HG03159 (cell line): ENCODE results near the gene BCL2.
"Not testable (repeated sequence)": the region's sequence is repeated elsewhere in the genome, so short reads cannot be mapped to it uniquely, and the experiment has no call there.

Experiments
- ATAC-seq: cut with Tn5 transposase; IDR thresholded peaks from one replicate; pipeline ENCODE4 v1.9.1; 2021; ENCODE audit warnings: mild to moderate bottlenecking, moderate library complexity; ENCODE audit not compliant: unreplicated experiment

The BCL2 gene

GRCh38 chr18:63319383-63320122 lies at the start of gene BCL2:
BCL2 (minus strand) TSS chr18:63319769.
- peak; percentile 1 for ATAC-seq

GRCh38 chr18:63368611-63369010 lies 49.0 kb upstream of the BCL2 start:
- ATAC-seq: no peak

DNA sequence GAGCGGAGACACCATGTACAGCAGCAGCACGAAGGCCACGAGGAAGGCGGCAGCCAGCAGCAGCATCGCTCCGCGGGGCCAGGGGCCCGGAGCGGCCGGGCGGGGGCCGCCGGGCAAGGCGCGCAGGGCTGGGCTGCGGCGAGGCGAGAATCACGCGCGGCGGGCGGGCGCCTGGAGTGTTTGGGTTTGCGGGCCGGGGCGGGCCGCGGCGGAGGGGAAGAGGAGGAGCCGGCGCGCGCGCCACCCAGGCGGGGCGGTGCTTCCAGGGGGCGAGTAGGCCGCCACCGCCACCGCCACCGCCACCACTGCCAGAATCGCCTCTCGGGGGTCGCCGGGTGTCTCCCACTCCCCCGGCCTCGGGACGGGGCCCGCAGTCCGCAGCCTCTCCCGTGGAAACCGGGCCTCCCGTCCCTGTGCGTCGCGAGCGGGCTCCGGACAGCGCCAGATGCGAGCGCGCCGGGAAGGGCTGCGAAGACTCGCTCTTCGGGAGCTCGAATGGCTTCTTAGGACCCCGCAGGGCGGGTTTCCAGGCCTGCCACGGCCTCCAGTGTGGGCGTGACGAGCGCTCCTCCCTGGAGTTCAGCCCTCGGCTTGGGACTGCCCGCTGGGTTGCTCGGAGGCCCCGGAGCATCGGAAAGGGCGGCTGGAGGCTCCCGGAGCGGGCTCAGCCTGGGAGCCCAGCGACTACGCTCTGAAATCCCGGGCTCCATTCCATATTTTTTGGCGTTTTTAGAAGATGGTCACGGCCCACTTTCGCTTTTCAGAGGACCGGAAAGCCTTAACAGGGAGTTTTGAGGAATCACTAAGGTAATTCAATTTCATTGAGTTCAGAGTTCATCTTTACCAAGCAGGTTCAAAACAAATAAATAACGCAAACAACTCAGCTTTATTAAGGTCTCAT lies 47.7 kb upstream of the BCL2 start, which contains the start of gene KDSR:
Gene KDSR, minus strand, starts transcription at position 154 of the 901 bp plus-strand sequence. Its CDS starts 88 bp downstream, at position 66.
- peak; percentile 83 for ATAC-seq

DNA sequence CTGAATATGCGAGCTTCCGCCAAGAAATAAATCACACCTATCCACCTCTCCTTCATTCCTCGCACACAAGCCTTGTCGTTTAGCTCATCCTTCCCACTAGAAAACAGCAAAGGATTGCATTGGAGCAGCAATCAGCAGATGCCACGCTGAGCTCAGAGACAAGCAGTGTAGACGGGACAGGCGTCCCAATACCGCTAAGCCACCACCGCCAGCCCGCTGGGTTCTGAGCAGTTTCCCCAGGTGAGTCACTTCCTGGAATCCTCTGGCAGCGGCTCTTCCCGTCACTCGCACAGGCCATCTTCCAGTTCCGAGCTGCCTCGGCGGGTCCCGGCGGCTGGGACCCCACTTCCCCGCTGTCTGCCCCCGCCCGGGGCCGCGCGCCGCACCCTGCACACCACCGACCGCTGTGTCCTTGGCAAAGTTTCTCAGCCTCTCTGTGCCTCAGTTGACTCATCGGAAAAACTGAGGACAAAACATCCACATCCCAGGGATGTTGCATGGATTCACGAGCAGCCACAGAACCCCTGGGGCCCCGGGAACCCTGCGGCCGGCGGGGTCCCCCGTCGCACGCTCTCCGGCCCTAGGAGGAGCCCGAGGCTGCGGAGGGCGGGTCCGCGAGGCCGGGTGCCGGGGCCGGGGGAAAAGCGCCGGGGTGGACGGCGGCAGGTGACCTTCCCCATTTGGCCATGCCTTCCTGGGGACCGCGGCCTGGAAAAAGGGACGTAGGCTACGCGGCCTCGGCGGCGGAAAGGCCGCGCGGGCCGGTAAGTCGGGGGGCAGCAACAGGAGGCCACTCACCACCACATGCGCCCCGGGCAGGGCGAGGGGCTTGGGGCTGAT lies 46.9 kb upstream of the BCL2 start:
- ATAC-seq: peak; percentile 27

- ATAC-seq: no peak
These were observed 46.3 kb upstream of the BCL2 start for GRCh38 chr18:63365876-63366212.

DNA sequence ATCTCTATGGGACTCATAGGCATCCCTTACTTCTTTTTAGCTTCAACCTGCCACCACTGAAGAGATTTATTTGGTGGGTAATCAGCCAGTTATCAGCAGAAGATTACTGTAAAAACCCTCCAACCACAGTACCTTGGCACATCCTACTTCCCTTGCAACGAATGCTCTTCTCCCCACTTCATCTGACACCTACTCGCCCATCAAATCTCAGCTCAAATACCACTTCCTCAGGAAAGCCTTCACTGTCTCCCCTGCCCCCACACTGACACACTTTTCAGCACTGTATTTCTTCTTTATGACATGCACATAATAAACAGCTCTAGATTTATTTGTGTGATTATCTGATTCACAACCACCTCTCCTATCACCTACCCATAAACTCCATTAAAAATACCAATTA lies 44.4 kb upstream of the BCL2 start:
- no peak for ATAC-seq

GRCh38 chr18:63363420-63363819 lies 43.9 kb upstream of the BCL2 start:
- ATAC-seq: not testable (repeated sequence)

DNA sequence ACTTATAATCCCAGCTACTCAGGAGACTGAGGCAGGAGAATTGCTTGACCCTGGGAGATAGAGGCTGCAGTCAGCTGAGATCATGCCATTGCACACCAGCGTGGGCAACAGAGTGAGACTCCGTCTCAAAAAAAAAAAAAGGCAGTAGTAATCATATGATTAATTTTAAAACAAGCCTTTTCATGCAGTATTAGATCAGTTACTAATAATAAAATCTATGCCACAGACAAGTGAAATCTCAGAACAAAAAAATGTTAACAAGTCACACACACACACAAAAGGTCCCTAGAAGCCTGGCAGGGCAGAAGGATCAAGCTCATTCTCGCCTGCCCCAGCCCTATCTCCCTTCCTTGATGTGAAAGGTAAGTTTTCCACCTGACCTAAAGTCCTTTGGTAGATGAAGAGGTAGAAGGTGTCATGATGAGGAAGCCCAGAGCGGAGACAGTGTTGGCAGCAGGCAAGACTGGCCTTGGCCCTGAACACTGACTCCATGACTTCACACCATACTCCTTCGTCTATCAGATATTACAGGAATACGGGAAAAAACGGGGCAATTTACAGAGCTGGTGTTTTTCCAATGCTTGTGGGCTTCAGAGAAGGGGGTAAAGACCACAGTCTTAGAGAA lies 36.8 kb upstream of the BCL2 start:
- ATAC-seq: no peak

DNA sequence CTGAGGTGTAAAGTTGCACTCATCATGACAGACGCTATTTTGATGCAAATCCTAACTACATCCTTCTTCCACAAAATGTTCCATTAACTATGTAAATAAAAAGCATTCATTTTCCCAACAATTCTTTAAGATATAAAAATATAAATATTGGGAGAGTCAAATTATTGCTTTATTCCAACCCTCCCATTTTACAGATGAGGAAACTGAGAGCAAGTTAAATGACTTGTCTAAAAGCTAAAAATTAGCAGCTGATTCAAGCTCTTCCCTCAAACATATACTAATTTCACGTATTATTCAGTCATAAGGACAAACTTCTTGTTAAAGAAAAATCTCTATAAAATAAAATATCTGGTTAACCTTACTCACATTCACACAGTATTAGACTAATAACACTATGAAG lies 30.7 kb upstream of the BCL2 start:
- no peak for ATAC-seq

- no peak for ATAC-seq
These were observed 29.1 kb upstream of the BCL2 start for GRCh38 chr18:63348508-63349136.

DNA sequence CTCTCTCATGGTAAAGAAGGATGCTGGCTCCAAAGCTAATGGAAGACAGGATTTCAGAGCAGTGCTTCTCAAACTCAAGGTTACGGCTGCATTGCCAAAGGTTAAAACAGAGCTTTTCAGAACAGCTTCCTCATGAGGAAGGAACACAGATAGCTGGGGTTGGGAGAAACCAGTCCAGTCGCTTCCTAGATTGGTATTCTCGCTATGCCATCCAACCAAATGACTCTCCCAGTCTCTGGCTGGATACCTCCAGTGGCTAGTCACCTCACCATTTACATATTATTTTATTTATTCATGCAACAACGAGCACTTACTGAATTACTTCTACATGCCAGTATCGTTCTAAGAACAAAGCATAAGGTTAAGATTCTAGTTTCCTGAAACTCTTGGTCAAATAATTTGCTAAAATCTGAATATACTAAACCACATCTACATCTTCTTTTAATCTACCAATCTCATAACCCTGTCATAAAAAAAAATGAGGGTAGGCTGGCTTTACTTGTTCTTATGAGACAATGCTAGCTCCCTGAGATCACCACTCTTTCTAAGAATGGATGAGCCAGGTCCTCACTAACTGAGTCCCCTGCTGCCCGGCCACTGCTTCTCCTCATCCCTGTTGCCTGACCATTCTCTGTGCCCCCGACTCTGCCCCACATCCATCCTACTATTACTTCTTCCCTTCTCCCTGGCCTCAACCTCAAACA lies 27.1 kb upstream of the BCL2 start:
- ATAC-seq: no peak

DNA sequence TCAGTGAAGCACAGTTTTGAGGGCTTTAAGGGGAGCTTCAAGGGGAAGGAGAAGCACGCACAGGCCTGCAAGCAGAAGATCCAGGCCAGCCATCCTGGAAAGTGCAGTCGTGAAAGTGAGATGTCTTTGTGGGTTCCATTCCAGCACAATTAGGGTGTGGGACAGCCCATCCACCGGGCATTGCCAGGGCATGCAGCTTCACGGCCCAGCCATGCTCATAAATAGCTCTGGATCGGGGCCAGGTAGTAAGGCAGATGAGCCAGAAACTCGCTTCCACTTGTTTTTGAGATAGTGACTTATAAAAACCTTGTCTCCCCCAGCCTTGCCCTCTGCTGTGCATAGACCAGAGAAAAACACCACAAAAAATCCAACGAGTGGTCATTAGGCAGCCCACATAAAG lies 26.5 kb upstream of the BCL2 start:
- ATAC-seq: no peak

DNA sequence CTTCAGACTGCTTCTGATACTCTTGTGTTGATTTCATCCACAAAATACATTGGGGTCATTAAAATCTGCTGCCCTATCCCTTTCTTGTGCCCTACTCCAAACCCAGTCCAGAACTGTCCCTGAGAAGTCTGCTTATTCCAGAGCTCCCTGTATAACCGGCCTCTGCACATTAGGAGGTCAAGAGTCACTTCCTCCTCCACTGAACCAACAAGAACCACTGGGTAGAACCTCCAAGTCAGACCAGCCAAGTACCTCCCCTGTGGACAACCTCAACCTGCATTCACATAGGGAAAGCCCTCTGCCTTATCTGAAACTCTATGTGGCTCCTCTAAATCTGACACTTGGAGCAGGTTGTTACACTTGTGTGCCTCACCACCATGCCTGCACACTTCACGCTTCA lies 25.3 kb upstream of the BCL2 start:
- ATAC-seq: no peak

DNA sequence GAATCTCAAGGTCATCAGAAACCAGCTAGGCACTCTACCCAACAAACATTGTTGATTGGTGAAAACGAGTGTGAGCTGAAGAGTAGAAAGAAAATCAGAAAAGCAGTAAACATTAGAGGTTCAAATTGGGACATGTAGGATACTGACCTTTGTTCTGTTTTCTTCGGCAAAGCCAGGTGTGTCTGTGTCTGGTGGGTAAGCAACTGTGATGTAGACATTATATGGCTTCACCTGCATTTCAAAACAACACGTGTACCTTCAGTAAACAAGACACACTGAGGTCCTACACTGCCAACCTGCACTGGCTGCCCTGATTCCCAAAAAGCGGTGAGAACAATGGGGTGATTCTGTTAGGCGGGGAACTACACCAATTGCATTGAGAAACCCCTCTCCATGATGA lies 24.7 kb upstream of the BCL2 start:
- ATAC-seq: no peak

DNA sequence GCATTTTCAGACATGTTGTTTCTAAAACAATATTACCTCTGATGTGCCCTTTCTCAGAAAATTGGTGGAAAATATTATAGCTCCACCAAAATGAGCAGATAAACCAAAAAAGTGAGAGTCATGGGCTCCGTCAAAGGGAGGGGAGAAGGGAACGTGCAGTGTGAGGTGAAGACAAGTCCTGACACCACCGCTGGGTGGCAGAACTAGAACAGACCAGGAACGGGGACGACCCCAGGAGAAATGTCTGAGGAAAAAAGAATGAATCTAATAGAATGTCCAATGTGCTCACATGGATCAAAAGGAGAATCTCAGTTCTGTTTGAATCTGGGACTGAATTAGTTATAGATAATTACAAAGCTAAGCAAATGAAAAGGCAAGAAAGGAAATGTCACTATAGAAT lies 22.6 kb upstream of the BCL2 start:
- no peak for ATAC-seq

DNA sequence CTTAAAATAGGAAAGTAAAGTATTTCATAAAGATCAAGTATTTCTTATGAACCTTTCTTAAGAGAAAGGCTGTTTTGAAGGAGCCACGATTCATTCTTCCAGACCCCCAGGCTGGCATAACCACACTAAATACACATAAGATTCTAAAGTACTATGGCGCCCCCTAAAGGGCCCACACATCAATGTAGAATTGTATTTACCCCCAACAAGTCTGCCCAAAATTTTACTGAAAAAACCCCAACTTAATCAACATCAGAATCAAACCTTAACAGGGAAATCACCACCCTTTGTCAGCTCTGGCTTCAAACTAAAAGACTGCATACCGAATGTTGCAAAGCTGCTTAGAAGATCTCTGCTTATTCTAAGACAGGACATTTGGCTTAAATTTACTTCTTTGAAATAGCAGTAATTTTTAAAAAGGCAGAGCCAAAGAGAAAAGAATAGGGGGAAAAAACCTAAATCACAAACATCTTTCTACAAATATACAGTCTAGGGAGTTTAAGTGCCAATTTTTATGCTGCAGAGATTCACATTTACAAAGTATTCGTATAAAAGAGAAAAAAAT lies 20.4 kb upstream of the BCL2 start:
- ATAC-seq: no peak

DNA sequence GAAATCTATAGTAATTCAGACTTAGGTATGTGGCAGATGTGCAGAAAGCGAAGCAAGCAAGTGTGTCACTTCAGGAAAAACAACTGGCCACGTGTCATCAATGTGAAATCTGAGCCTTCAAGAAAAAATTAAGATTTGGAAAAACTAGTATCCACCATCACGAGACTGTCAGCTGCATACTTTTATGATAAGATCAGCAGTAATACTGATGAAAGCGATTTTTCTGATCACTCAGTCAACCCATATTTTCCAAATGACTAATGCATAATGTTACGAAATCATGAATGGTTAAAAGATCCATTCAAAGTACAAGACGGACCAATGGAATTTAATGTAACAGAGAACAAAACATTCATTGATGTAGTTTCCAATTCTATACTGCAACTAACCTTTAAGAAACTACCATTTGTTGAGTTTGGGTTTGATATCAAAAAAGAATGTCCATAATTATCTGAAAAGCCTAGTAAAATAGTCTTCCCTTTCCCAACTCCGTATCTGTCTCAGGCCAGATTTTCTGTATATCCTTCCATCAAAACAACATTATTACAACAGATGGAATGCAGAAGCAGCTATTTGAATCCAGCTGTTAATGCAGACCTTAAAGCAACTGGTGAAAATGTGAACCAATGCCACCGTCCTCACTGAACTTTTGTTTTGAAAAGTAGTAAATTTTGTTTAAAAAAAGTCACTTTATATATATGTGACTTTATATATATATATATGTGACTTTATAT lies 17.0 kb upstream of the BCL2 start:
- no peak for ATAC-seq

GRCh38 chr18:63331105-63331504 lies 11.5 kb upstream of the BCL2 start:
- ATAC-seq: no peak
